IMR-90 (cell line): ENCODE results near the gene INTS14. TPM values are rescaled to one million over a fixed set of nuclear protein-coding genes. Genes with fewer than 3 reads are reported as not detected.
"Not testable (repeated sequence)": the region's sequence is repeated elsewhere in the genome, so short reads cannot be mapped to it uniquely, and the experiment has no call there.

Experiments
- ATAC-seq: fragments of 200-7000 bp; cut with Tn5 transposase; 2 replicates; pipeline ENCODE4 v1.9.1; 2020; ENCODE audit warnings: low read depth, mild to moderate bottlenecking, moderate library complexity
- BruUV-seq: library from RNA; stranded (reverse); fragments of 400-500 nt; replicated peaks from 2 replicates; lab custom pipeline; 2021; lab: Mats Ljungman, UMichigan
- CTCF ChIA-PET: fragments of 300-600 bp; formaldehyde crosslinking; extraction: SDS; loops from one replicate; lab custom pipeline; 2021; ENCODE audit warnings: antibody characterized with exemption; lab: Yijun Ruan, JAX
- POLR2A ChIA-PET: fragments of 300-600 bp; sonication (Branson Sonifier 250); formaldehyde crosslinking; loops from one replicate; lab custom pipeline; 2022; ENCODE audit warnings: antibody characterized with exemption; ENCODE audit not compliant: unreplicated experiment; lab: Charles Lee
- DNase-seq: peaks from one replicate; pipeline ENCODE4 v3.0.0; 2013
- H2AFZ ChIP-seq: replicated peaks from 2 replicates; pipeline ENCODE3; 2013; ENCODE audit warnings: low read length, mild to moderate bottlenecking; ENCODE audit not compliant: poor library complexity
- H2AK5ac ChIP-seq: 2 replicates; pipeline ENCODE4 v1.6.1; 2013; ENCODE audit warnings: low read depth, low read length, inconsistent platforms
- H2AK9ac ChIP-seq: replicated peaks from 2 replicates; pipeline ENCODE3; 2013; ENCODE audit warnings: mild to moderate bottlenecking, low read depth, low read length, moderate library complexity; ENCODE audit not compliant: poor library complexity
- H2BK120ac ChIP-seq: 2 replicates; pipeline ENCODE4 v1.6.1; 2013; ENCODE audit warnings: low read depth, low read length, inconsistent platforms
- H2BK15ac ChIP-seq: 3 replicates; pipeline ENCODE4 v1.6.1; 2013; ENCODE audit warnings: low read depth, low read length, inconsistent platforms
- H2BK20ac ChIP-seq: 2 replicates; pipeline ENCODE4 v1.6.1; 2013; ENCODE audit warnings: low read depth, mild to moderate bottlenecking, inconsistent platforms, low read length, moderate library complexity
- H2BK5ac ChIP-seq: 2 replicates; pipeline ENCODE4 v1.6.1; 2013; ENCODE audit warnings: mild to moderate bottlenecking, low read depth, low read length, inconsistent platforms; ENCODE audit not compliant: poor library complexity, severe bottlenecking
- H3K14ac ChIP-seq: replicated peaks from 2 replicates; pipeline ENCODE4 v1.6.1; 2013; ENCODE audit warnings: low read depth, low read length, inconsistent platforms
- H3K18ac ChIP-seq: 2 replicates; pipeline ENCODE4 v1.6.1; 2013; ENCODE audit warnings: low read depth, low read length, control low read depth
- H3K23ac ChIP-seq: 2 replicates; pipeline ENCODE4 v1.6.1; 2013; ENCODE audit warnings: low read depth, low read length, inconsistent platforms
- H3K27ac ChIP-seq: 2 replicates; pipeline ENCODE4 v1.5.1; 2013; ENCODE audit warnings: mild to moderate bottlenecking, control low read depth, low read length; ENCODE audit not compliant: insufficient read depth
- H3K27me3 ChIP-seq: 2 replicates; pipeline ENCODE4 v1.6.1; 2013; ENCODE audit warnings: low read length; ENCODE audit not compliant: control insufficient read depth, insufficient read depth
- H3K36me3 ChIP-seq: 2 replicates; pipeline ENCODE4 v1.6.1; 2013; ENCODE audit warnings: low read length, mixed read lengths; ENCODE audit not compliant: control insufficient read depth, insufficient read depth
- H3K4ac ChIP-seq: 2 replicates; pipeline ENCODE4 v1.6.1; 2013; ENCODE audit warnings: low read depth, low read length, inconsistent platforms
- H3K4me1 ChIP-seq: 2 replicates; pipeline ENCODE4 v1.6.1; 2013; ENCODE audit warnings: low read length, mixed read lengths; ENCODE audit not compliant: control insufficient read depth, insufficient read depth
- H3K4me2 ChIP-seq: 2 replicates; pipeline ENCODE4 v1.6.1; 2013; ENCODE audit warnings: low read depth, mild to moderate bottlenecking, control low read depth, low read length, moderate library complexity
- H3K4me3 ChIP-seq: 2 replicates; pipeline ENCODE4 v1.5.1; 2013; ENCODE audit warnings: low read depth, mild to moderate bottlenecking, control low read depth, low read length, moderate library complexity; ENCODE audit not compliant: insufficient read depth
- H3K56ac ChIP-seq: 2 replicates; pipeline ENCODE4 v1.6.1; 2013; ENCODE audit warnings: low read length, inconsistent platforms; ENCODE audit not compliant: insufficient read depth; ENCODE audit errors: extremely low read depth
- H3K79me1 ChIP-seq, 2 experiments: 2 replicates each; pipeline ENCODE4 v1.6.1; 2013; ENCODE audit warnings: low read length in 2 of 2, inconsistent platforms in 1 of 2, low read depth in 1 of 2
- H3K9ac ChIP-seq: 2 replicates; pipeline ENCODE4 v1.6.1; 2013; ENCODE audit warnings: low read depth, low read length, control low read depth
- H3K9me1 ChIP-seq: 2 replicates; pipeline ENCODE4 v1.6.1; 2013; ENCODE audit warnings: low read length, inconsistent platforms; ENCODE audit not compliant: insufficient read depth
- H3K9me3 ChIP-seq: 2 replicates; pipeline ENCODE4 v1.6.1; 2013; ENCODE audit warnings: low read length; ENCODE audit not compliant: control insufficient read depth, insufficient read depth
- H4K20me1 ChIP-seq: 2 replicates; pipeline ENCODE4 v1.6.1; 2013; ENCODE audit warnings: low read length, inconsistent platforms; ENCODE audit not compliant: insufficient read depth
- H4K5ac ChIP-seq: 2 replicates; pipeline ENCODE4 v1.6.1; 2013; ENCODE audit warnings: mild to moderate bottlenecking, low read depth, low read length, control low read depth
- H4K8ac ChIP-seq, 2 experiments: 2 replicates each; pipeline ENCODE4 v1.6.1; 2013; ENCODE audit warnings: low read depth in 2 of 2, low read length in 2 of 2, control low read depth in 1 of 2, inconsistent platforms in 1 of 2
- H4K91ac ChIP-seq: 2 replicates; pipeline ENCODE4 v1.6.1; 2013; ENCODE audit warnings: low read depth, low read length, inconsistent platforms; ENCODE audit not compliant: insufficient read depth
- WGBS, 2 experiments: methylation state at CpG; one replicate each; pipeline versions ENCODE4 v1.1.5 to v1.1.7; 2013; ENCODE audit warnings: missing lambda C conversion rate in 2 of 2; ENCODE audit not compliant: insufficient read length in 1 of 2; ENCODE audit errors: extremely low coverage in 2 of 2; 5-methylcytosine and 5-hydroxymethylcytosine counted together
- dilution Hi-C: fragments of 300-500 bp; cut with HindIII; formaldehyde crosslinking; loops from one replicate; pipeline ENCODE4 v1.14.3; 2018; ENCODE audit warnings: low sequenced_read_pairs; ENCODE audit not compliant: unreplicated experiment
- in situ Hi-C: fragments of 300-500 bp; cut with MboI; formaldehyde crosslinking; loops from 3 replicates; pipeline ENCODE4 v1.14.3; 2019; ENCODE audit warnings: low sequenced_read_pairs, inconsistent platforms, mixed read lengths
- intact Hi-C: fragments of 100-400 bp; cut with micrococcal nuclease; formaldehyde crosslinking; loops from 2 replicates; pipeline ENCODE4 v1.10.0; 2022
- polyA plus RNA-seq, 3 experiments: library from polyadenylated mRNA; depleted of rRNA; stranded (reverse); fragments of >200 nt; gene quantifications; 2 replicates each; pipeline ENCODE4 v1.2.3, GENCODE V29; 2012; ENCODE audit warnings: low replicate concordance in 1 of 3
- total RNA-seq: library from RNA; depleted of rRNA; stranded (reverse); fragments of >200 nt; gene quantifications from 2 replicates; pipeline ENCODE4 v1.2.3, GENCODE V29; 2012

Gene INTS14
- total and polyA plus RNA-seq, 2 of the 4 experiments (the other 2 are of a cell fraction) = 22.9 to 39.5 TPM

GRCh38 chr15:65615887-65616286 is 5.0 kb upstream of the INTS14 start:
- ATAC-seq, H2BK15ac ChIP-seq, H2BK120ac ChIP-seq, H3K9ac ChIP-seq, H3K14ac ChIP-seq, dilution Hi-C loops, H3K79me1 ChIP-seq, BruUV-seq, H3K4me1 ChIP-seq, H3K4me3 ChIP-seq, H3K9me3 ChIP-seq, H3K56ac ChIP-seq, POLR2A ChIA-PET, H4K91ac ChIP-seq, DNase-seq, H3K9me1 ChIP-seq, H4K5ac ChIP-seq, H3K4ac ChIP-seq, H3K18ac ChIP-seq, H2BK5ac ChIP-seq, H3K4me2 ChIP-seq, H2AK5ac ChIP-seq, intact Hi-C loops, CTCF ChIA-PET, H2AFZ ChIP-seq, H4K20me1 ChIP-seq, H3K36me3 ChIP-seq, H2BK20ac ChIP-seq, H4K8ac ChIP-seq, H3K27ac ChIP-seq, H3K27me3 ChIP-seq, H3K23ac ChIP-seq, H2AK9ac ChIP-seq: not testable (repeated sequence)
- in situ Hi-C loops = loop anchor here (25.0 kb wide), 1 partner anchor 671 kb away; the partner anchor contains the start of gene DIS3L
- WGBS, 2 experiments = no CpG with 5 or more reads among the region's 1 CpG
